ENCODE data around the gene PAAF1.

- TF ChIP-seq CTCF (IDR thresholded peaks at IDR 0.05; ENCODE audit: low read length) (no peak), EZH2 (IDR thresholded peaks at IDR 0.05; ENCODE audit: borderline replicate concordance, low read length) (no peak)
Measured at GRCh38 chr11:73889019-73889418, 12.2 kb downstream of the PAAF1 start.

All from OCI-LY1 (cell line).